Kidney capillary endothelial cell (primary cell): ENCODE data around the gene TOM1.

Experiments used
- DNase-seq: peaks from one replicate; pipeline ENCODE4 v3.0.0-alpha.2; 2018; ENCODE audit warnings: low spot score

TOM1 gene

DNA sequence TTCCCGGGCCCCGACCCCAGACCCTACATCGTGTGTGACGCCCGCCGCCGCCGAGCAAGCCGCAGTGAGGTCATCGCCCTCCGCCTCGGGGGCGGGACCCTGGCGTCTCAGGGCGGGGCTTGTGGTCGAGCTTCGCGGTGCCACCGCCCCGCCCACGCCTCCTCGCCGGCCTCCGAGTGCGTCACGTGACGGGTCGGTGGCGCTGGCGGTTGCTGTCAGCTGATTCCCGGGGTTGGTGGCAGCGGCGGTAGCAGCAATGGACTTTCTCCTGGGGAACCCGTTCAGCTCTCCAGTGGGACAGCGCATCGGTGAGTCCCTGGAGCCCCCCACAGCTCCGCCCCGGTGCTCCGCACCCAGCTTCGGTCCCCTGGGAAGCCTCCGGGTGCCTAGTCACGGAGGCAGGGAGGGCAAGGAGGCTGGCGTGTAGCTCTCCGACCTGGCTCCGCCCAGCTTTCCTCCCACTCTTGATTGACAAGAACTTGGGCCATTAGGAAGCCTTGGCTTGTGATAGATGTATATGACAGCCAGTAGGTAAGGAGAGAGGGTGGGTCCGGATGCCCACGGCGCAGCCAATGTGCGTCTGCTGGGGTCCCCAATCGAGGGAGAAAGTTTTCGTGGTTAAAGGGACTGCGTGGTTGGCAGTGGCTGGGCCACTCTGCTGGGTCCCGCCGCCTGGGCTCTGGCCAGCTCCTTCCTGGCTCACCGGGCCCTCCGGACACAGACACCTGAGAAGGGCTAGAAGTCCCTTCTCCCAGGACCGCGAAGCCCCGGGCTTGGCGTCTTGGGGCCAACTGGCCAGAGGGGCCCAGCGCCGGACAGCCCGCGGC lies at the start of gene TOM1:
TOM1 (plus strand) TSS at position 222 of the 827 bp plus-strand sequence; CDS start at position 257, 35 bp downstream.
- DNase-seq = peak; percentile 98

- DNase-seq = no peak
Measured at GRCh38 chr22:35250156-35250555, 49.5 kb upstream of the TOM1 start.

DNA sequence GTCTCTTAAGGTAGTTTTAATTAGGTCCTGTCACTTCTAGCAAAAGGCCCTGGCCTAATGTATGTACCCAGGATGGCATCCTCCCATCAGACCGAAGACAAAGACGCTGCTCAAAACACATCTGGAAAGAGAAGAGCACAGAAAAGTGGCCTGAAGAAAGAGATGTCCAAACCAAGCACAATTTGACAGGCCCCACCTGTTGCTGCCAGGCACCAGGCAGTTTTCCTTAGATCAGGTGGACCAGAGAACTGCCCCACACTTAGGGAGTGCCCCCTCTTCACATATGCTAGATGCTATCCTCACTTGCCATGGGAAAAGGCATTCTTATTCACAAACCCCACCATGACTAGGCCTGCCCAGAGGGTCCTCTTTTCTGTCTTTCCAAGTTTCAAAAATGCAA lies 45.7 kb upstream of the TOM1 start:
- no peak for DNase-seq

- DNase-seq = no peak
Measured at GRCh38 chr22:35257002-35257320, 42.7 kb upstream of the TOM1 start.

- DNase-seq = peak; percentile 78
Measured at GRCh38 chr22:35257321-35258190, 42.1 kb upstream of the TOM1 start, which contains the start of gene HMGXB4. Gene HMGXB4 (plus strand): TSS chr22:35257493. CDS start chr22:35262391, 4,898 bp downstream.

DNA sequence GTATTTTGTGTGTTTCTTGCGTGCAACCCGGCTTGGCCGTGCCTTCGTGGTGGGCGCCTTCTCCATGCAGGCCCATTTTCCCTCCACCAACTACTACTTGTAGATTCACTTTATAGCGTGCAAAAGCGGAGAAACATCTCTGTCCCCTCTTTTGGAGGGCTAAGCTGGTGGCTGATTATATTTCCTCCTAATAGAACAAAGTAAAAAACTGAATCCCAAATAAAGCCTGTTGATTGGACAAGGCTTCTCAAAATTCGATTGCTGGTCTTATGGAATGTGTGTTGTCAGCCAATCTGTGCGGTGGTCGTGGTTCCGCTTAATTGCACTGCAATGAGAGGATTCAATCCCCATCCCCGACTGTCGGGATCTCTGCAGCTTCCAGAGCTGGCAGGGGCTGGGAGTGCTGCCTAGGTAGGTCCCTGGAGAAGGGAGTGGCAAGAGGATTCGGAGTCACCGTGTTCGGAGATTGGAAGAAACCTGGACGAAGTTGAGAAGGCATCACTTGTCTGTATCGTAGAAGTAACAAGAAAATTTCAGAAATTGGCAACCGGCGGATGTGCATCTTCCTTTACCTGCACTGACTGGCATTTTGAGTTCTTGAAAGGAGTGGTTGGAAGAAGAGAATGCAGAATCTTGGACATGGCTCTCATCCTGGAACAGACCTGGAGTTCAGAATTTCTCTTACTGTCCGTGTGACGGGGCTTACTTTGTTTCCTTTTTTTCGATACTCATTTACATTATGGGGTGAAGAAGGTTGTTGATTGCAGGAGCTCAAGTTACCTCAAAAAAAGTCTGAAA lies 41.3 kb upstream of the TOM1 start:
- no peak for DNase-seq

DNA sequence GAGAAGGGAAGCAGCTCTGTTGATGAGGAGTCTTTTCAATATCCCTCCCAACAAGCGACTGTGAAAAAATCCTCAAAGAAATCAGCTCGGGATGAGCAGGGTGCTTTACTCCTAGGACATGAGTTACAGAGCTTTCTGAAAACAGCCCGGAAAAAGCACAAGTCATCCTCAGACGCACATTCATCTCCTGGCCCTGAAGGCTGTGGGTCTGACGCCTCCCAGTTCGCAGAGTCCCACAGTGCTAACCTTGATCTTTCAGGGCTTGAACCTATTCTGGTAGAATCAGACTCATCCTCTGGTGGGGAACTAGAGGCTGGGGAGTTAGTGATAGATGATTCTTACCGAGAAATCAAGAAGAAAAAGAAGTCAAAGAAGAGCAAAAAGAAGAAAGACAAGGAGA lies 34.7 kb upstream of the TOM1 start:
- DNase-seq = no peak

DNA sequence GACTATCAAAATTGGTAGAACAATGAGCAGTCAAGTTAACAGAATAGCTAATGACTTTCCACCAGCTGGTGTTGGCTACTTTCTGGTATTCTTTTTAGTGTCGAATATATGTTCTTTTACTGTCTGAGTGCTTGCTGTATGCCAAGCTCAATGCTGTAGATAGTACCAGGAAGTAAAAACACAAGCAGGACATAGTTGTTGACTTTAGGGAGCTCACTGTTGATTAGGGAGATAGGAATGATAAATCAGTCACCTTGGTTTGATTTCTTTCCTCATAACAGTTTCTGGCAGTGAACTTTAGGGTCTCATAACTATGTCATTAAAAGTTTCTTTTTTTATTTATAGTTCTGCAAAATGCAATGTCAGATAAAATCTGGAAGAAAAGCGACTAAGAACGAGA lies 33.4 kb upstream of the TOM1 start:
- no peak for DNase-seq

DNA sequence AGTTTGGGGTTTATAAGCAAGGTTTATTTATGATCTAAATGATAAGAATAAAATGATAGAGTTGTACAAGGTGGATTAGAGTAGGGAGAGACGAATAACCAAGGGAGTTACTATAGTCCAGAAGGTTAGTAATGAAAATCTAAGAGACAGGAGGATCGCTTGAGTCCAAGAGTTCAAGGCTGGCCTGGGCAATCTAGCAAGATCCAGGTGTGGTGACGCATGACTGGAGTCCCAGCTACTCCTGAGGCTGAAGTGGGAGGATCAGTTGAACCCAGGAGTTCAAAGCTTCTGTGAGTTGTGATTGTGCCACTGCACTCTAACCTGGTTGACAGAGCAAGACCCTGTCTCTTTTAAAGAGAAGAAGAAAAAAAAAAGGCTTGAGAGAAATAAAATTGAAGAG lies 30.1 kb upstream of the TOM1 start:
- DNase-seq = no peak

DNA sequence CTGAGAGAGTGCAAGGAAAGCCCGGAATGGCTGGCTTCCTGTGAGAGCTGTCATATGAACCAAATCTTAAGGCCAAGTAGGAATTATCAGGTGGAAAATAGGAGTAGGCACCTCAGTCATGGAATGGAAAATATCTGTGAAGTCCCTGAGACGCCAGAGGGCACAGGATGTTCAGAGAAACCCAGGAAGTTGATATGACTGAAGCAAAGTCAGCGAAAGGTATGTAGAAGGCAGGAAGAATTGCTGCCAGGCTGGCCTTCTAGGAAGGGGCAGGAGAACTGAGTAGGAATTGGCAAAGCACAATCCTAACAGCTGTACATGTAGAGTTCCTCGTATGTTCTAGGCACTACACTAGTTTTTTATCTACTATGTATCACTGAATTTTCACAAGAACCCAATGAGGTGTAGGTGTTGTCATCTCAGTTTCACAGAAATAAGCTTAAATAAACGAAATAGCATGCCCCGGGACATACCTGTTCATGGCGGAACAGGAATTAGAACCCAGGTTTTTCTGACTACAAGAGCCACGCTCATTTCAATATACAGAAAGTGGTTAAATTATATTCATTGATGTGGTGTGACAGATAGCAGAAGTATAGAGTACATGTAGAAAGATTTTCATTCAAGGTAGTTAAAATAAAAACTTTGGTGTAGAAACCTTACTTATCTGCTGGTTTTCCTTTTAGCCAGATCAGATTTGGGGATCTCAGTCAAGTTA lies 25.4 kb upstream of the TOM1 start:
- no peak for DNase-seq

DNA sequence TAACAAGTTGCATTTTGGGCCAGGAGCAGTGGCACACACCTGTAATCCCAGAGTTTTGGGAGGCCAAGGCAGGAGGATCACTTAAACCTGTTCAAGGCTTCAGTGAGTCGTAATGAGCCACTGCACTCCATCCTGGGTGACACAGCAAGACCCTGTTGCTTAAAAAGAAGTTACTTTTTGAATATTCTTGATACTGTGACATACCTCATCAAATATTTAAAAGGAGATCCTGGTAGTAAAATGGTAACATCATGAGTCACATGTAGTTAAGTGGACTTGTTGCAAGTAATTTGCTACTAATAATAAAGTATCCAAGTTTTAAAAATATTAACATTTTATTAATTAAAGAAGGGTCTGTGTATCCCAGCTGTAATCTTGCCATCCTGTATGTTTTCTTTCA lies 24.1 kb upstream of the TOM1 start:
- no peak for DNase-seq

DNA sequence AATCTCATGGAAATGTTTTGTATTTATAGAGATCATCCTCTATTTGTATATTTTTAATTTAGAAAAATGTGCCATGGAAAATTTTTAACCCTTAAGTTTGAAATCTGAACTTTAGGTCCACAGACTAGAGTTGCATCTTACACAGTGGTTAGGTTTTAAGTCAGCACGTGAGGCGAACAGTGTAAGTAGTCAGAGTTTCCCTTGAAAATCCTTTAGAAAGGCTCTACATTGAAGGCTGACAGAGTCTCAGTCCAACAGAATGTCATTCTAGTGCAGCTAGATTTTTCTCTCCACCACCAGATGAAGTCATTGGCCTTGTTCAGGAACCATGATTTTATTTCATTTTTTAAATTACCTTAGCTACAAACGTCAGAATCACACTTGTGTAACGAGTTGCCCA lies 23.7 kb upstream of the TOM1 start:
- no peak for DNase-seq

- no peak for DNase-seq
Measured at GRCh38 chr22:35288116-35288515, 11.6 kb upstream of the TOM1 start.

GRCh38 chr22:35292786-35293185 lies 6.9 kb upstream of the TOM1 start:
- DNase-seq = no peak

DNA sequence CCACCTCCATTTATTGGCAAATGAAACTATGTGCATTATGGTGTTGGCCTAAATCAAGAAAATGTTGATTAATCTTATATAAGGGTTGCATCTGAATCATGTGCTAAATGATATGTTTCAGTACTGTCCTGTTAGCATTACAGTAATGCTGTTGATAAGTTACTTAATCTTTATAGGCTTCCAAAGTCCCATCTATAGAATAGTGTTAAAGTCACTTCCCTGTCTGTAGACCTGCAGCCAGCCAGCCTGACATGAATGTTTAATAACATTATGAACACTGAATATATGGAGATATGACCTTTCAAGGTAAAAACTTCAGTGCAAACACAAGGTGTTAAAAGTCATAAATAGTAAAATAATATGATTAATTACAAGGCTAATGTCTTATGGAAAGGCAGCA lies 3.6 kb upstream of the TOM1 start:
- DNase-seq = no peak

DNA sequence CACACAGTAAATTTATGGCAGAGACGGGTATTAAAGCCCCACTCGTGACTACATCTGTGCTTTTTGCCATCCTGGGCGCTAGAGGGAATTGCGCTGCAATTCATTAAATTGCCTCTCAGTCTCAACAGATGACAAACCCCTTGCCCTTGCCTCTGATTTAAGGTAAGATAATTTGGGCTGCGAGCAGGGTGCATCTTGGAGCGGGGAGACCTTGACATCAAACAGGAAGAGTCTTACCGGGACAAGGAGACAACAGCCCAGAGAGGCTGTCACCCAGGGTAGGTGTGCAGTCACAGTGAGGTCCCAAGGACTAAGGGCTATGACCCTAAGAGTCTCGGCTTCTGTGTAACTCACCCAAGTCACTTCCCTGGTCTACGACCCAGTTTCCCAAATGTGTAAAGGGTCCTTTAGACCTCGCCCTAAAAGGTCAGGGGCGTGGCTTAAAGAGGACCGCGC lies 449 bp upstream of the TOM1 start:
- no peak for DNase-seq

DNA sequence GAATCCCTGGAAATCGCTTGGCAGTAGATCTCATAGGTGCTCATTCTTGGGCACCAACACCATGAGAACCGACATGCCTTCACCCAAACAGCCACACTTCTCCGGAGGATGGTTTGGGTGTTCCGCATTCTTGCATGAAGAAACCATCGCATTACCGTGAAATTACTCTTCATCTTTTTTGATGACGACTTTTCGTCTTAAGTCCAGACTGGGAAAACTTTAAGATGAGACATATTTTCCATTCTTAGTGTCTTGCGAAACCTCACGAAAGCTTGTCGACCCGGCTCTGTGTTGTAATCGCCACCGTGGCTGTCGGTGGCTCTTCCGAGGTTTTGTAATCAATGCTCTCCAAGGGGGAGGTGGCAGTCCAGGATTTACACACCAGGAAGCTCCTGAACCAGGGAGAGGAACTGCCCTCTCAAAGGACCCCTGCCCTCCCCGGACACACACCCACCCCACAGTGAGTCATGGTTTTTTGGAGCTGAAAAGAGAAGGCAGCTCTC lies 1.7 kb downstream of the TOM1 start:
- DNase-seq = no peak

GRCh38 chr22:35303029-35303624 lies 3.4 kb downstream of the TOM1 start:
- no peak for DNase-seq

GRCh38 chr22:35305525-35306070 lies 5.9 kb downstream of the TOM1 start:
- DNase-seq = no peak

DNA sequence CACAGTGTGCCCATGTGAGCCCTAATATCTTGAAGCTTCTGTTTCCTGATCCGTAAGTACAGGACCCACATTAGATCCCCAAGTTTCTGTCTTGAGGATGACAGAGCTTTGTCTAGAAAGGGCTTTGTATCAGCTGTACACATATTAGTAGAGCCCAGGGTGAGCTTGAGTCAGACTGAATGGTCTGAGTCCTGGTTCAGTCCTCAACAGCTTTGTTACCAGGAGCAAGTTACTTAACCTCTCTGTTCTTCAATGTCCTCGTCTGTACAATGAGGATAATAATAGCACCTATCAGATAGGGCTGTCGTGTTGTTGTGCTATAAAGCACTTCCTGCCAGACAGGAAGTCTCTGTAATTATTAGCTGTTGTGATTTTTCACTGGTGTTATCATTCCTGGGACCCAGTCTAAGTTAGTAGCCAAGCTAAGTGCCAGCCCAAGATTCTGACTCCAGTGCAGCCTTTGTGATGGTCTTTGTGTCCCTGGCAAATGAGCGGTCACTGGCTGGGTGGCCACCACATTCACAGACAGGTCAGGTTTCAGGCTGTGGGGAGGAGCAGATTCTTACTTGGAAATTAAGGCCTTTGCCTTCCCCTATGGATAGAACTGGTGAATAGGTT lies 6.8 kb downstream of the TOM1 start:
- peak; percentile 91 for DNase-seq
